SW 1271 (cell line): ENCODE data around the gene HES6.

ENCODE experiments used
- DNase-seq, 2 experiments: peaks; one replicate each; lab custom pipeline; 2025; lab: John Stamatoyannopoulos, UW

HES6 gene

DNA sequence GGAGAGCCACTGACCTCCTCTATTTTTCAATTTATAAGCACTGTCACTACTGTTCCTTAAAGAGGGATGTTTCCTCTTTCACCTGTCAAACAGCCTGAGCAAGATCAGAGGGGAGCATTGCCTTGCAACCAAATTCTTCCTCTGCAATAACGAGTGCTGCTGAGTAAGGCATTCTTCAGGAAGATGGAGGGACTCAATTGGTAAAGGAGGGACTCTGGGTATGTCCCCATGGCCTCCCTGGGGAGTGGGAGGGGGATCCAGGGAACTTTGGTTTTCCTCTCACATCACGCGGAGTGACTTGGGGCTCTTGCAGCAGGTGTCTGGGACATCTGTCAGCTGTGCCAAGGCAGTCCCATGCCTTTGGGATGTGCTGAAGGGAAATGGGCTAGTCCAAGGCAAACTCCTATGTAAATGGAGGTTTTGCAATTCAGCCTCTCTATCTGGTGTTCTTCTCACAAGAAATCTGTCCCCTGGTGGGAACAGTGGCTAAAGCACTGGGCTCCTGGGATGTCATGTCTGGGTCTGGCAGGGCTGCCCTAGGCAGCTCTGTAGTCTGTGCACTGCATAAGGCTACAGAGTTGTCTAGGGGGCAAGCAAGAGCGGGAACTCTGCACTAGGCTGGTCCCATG, 14.4 kb upstream of the HES6 start:
- no peak for DNase-seq

DNA sequence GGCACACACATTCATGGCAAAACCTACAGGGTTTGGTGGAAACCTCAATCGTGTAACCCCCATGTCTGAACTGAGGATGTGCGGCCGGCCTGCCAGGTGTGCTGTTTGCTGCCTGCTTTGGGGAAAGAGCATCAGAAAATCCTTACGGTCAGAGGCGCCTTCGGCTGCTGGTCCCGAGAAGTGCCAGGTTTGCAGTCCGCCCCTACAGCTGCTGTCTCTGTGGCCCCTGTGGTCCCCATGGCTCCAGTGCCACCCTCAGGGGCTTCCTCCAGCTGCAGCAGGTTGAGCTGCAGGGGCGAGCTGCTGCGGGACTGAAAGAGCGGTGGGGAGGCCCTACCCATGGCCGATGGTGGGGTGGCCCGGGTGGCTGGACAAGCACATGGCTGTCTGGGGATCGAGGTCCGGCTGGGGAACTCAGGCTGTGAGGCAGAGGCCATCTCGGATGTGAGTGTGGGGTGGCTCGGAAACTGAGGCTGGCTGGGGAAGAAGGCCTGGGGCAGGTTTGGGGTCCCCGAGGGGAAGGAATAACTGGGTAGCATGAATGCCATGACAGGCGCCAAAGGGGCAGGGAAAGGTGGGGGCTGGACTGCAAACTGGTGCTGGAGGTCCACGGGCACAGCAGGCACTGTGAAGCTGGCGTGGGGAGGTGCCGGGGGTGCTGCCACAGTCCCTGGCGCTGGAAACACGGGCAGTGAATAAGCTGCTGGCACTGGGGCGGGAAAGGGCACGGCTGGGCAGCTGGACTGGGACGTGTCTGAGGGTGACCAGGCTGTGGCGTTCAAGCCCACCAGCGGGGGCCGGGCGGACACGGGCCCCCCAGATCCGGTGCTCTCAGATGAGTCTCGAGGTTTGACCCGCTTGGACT, 13.2 kb upstream of the HES6 start:
- DNase-seq: no peak

DNA sequence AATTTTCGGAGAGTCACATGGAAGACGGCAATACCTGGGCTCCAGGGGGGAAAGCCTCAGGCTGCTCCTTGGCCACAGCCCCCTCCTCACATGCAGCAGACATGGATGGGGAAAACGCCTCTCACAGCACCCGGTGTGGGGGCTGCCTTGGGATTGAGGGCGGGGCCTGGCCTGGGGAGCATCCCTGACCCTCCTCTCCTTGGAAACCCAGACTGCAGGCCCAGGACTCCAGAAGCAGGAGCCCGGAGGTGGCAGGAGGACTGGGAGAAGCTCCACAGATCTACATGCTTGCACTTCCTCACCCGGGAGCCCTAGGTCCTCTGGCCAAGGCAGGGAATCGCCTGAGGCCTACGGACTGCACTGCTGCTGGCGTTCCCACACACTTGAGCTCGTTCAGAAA, 12.1 kb upstream of the HES6 start:
- no peak for DNase-seq

DNA sequence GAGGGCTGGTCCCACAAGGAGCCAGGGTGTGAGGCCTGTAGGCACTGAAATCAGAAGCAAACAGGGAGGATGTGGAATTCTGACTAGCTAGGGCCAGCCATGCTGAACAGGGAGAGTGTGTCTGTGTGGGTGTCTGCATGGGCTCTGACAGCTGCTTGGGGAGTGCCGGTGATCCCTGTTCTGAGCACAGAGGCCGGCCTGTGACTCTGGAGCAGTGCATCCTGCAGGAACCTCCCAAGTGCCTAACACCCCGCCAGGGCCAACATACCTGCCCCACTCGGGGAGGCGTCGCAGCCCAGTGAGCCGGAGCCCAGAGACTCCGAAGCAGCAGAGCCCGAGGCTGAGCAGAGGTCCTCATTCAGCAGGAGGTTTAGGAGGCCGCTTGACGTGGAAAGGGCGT, 11.5 kb upstream of the HES6 start:
- DNase-seq: no peak

DNA sequence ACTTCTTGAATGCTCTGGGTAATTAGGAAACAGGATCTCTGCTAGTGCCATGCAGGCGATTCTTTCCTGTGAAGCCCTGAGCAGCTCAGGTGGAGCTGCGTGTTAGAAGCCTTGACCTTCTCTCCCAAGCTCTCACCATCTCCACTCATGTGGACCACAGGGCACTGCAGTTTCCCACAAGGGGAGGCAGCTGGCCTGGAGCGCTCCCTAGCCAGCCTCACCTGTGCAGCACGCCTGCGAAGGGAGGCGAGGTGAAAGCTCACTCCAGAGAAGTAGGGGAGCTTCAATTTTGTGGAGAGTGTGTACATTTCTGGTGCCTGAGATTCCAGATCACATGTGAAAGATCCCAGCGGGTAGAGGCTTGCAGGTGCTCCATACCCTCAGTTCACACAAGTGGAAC, 11.1 kb upstream of the HES6 start:
- no peak for DNase-seq

DNA sequence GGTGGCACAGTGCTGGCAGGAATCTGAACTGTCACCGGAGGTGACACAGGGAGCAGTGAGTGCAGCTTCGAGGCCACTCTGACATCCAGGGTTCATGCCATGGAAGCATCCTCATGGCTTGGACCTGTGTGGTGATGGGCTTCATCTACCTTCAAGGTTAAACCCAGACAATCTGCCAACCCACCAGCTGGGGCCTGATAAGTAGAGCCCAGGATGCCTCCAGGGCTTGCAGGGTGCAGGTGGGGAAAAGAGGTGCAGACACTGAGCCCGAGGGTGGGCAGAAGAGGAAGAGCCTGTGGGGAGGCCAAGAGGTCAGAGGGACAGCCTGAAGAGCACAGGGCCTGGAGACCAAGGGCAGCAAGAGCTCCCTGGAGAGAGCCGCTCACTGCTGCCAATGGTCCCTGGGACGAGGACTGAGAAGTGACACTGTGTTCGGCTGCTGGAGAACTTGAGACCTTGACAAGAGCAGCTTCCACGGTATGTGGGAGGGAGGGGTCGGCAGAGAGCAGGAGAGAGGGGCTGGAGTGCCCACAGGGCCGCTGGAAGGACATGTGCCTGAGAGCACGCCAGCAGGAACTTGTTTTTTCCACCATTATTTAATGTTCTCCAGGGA, 8.1 kb upstream of the HES6 start:
- no peak for DNase-seq

DNA sequence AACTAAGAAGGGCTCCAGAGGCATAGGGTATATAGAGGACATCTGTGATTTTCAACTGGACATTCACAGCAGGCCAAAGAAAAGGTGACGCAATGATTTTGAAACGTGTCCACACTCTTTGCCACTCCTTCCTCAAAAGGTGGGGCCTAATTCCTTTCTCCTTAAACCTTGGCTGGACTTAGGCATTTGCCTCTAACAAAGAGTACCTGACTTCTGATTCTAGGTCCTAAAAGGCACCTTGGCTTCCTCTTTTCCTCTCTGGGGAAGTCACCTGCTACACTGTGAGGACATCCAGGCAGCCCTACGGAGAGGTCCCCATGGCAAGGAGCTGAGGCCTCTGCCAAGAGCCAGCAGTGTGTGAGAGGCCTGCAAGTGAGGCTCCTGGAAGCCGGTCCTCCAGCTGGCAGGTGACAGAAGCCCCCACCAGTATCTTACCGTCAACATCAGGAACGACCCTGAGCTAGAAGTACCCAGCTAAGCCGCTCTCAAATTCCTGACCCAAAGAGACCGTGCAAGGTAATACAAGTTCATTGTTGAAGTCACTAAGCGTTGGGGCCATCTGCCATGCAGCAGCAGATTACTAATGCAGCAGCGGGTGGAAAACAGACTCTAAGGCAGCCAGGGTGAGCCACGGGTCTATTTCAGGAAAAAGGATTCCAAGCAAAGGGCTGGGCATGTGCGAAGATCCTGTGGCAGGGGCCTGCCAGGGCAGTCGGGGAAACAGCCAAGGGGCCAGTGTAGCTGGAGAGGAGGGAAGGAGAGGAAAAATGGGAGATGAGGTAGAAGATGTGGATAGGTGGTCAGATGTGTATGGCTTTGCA, 7.4 kb upstream of the HES6 start:
- DNase-seq: no peak

DNA sequence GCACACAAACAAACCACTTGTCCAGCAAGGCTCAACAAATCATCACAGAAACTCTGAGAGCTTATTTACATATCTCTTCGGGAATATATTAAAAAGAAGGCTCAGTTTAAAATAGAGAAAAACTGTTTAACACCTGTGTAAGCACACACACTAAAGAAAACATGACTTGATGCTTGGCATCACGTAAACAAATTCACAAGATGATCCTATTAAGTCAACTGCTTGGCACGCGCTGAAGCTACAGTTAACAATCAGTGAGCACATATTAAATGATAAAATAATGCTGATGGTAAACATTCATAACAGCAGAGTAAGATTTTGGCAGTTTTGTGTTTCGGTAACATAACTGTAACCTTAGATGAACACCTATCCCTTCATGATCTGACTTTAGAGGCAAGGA, 4.3 kb upstream of the HES6 start:
- no peak for DNase-seq

DNA sequence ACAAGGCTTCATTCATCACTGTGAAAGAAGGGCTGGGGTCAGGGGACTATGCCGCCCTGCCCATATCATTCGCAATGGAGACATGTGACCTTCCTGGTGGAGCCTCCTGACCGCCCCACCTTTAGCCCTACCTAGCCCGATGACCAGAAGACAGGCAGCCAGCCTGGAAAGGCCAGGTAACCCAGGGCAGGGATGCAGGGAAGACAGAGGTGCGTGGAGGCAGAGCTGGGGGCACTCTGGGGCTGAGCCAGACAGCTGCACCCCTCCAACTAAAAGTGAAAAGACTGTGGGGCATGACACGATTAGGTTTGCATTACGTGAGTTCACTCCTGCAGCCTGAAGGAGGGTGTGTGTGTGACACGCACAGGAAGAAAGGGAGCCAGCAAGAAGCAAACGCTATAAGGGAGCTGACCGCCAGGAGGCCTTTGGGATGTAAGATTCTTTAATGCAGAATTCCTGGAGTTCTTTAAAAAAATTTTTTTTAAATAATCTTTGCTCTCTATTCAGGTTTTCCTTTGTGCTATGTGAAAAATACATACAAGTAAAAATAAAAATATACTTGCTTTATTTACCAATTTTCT, 3.7 kb upstream of the HES6 start:
- DNase-seq: no peak

DNA sequence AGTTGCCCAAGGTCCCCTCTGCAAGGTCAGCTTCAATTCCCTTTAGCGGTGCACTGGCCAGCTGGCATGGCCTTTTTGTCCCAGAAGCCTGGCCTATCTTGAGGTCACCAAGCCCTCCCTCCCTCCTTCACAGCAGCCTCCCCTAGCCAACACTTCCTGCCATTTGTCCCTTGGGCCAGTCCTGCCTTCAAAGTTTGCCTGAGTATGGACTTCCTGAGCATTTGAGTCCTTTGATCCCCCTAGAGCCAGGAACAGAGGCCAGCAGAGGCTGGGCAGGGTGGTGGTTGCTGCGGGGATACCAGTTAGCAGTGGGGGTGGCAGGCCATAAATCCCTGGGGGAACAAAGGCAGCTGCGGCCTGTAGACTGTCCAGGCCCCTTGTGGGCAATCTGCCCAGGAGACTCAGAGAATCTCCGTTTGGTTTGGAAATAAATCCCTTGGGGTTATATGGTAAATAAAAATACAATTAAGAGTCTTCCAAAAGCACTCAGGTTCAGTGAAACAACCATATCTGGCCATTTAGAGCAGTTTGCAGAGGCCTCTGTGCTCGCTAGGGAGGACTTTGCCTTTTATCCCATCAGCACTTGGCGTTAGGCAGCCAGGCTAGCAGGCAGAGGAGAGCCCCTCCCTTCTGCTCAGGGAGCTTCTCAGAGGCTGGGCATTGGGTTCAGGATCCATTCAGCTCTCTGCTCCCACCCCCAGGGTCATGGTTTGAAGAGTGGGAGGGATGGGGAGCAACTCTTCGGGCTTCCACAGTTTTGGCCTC, 3.1 kb upstream of the HES6 start:
- no peak for DNase-seq

DNA sequence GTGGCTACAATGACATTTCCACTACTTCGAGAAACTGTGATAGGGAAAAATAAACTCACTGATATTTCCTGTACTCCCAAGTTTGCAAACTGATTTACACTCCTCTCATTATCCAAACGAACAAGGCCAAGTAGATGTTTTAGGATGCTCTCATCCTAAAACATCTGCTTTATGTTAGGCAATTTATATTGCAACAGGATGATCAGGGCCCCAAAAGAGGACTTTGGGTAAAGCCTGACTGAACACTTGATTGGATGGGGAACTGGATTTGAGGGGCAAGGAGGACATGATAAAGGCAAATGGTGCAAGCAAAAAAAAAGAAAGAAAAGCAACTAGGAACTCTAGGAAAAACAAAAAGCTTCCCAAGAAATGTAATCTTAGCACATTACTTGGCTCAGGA, 2.1 kb upstream of the HES6 start:
- no peak for DNase-seq

DNA sequence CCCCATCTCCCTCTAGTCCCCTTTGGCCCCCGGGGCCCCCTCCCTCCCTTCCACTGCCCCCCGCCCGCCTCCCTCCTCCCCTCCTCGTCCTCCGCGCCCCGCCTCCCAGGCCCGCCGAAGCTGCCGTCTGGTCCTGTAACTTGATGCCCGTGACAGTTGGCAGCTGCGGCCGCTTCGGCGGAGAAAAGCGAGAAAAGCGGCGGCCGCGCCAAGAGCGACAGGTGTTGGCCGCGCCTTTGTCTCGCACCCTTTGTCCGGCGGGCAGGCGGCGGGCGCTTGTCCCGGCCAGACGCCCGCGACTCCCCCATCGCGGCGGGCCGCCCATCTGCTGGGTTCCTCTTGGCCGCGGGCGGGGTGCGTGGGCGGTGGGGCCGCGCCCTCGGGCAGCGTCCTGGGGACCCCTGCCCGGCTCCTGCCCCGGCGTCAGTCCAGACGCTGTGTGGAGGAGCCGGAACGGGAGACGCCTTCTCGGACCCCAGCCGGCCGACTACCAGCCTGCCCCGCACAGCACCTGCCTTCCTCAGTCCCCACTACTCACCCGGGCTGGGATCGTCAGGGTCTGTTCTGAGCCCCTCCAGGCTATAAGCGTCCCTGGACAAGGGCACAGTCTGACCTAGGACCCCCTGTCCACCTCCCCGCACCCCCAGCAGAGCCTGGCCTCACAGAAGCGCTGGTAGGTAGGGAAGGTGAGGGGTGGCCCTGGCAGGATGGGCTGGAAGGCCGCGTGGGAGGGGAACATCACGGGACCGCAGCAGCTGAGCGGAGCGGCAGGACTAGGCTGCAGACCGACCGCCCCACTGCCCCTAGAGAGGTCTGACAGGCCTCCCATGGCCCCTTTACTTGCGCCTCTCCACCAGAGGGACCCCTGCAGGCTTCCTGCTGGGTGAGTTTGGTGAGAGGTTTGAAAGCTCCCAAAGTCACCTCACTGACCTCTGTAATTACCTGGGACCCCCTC, 1.2 kb upstream of the HES6 start:
- no peak for DNase-seq

DNA sequence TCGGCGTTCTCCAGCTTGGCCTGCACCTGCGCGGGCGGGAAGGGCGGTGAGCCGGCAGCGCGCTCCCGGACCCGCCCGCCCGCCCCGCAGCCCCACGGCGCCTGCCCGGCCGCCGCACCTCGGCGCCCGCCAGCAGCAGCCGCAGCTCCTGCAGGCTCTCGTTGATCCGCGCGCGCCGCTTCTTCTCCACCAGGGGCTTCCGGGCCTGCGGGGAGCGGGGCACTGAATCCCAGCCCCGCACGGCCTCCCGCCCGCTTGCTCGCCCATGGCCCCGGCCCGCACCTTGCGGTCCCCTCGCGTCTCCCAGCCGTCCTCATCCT, 335 bp downstream of the HES6 start:
- no peak for DNase-seq

DNA sequence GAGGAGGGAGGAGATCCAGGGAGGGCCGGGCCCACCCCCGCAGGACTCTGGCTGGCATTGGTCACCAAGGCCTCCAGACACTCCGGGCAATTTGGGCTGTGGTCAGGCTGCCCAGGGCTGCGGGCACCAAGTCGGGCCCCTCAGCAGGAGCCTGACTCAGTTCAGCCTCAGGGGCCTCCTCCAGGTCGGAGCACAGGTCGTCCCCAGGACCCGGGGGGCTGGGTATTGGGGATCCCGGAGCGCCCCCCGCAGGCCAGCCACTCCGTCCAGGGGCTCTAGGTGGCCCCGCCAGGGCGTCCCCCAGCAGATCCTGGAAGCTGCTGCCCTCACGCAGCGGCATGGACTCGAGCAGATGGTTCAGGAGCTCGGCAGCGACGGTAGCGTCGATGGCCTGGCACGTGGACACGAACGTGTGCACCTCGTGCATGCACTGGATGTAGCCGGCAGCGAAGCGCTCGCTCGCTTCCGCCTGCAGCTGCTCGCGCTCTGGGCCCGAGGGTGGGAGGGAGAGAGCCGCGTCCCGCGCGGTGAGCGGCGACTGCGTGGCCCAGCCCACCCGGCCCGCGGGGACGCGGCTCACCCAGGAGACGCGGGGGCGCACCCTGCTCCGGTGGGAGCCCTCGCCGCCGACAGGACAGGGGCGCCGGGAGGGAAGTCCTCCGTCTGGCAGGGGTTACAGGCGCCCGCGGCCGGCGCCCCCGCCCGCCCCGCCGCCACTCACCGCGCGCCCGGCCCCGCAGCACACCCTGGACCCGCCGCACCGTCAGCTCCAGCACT, 884 bp downstream of the HES6 start:
- no peak for DNase-seq

DNA sequence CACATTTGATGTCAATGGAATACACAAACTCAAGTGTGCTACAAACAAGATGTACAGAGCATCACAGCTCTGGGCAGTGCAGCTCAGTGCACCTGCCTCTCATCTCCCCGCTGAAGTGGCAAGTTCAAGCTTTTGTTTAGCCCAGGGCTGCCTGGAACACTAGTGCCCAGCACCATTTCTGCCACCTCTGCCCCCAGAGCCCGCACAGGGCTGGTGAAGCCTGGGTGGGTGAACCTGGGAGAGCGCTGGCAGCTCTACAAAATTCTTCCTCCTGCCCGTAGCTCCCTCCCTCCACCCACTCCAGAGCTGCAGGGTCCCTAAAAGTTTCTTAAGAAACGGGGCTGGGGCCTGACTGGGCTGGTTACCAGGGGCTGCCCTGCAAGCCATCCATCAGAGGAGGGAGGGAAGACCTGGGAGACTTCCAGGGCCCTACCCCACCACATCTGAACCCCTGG, 1.5 kb downstream of the HES6 start:
- DNase-seq: no peak

DNA sequence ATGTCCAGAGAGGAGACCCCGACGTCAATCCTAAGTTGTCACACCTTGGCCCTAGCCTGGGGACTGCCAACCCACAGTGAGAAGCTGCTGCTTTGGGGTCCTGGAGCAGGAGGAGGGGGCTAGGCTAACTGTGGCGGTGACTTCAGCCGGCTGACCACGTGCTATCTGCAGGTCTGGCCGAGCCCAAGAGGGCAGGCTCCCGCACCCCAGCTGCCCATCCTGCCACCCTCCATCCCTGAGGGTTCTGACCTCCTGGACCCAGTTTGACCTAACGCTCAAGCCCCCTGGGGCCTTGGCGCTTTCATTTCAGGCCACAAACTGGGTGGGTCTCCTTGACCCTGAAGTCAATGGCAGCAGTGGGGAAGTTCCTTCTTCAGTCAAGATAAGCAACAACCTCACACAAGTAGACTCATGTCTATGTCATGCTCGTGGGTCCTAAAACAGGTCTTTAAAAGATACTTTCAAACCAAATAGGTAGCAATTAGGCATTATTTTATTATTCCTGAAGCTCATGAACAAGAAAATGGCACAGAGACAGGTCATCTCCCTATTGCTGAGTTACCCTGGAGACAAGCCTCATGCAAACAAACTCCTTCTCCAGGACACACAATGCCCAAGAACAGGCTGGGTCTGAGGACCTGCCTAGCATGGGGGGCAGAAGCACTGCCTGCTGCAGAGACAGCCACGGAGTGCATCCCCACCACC, 2.3 kb downstream of the HES6 start:
- DNase-seq: peak in 1 of 2 experiments; percentile 7

DNA sequence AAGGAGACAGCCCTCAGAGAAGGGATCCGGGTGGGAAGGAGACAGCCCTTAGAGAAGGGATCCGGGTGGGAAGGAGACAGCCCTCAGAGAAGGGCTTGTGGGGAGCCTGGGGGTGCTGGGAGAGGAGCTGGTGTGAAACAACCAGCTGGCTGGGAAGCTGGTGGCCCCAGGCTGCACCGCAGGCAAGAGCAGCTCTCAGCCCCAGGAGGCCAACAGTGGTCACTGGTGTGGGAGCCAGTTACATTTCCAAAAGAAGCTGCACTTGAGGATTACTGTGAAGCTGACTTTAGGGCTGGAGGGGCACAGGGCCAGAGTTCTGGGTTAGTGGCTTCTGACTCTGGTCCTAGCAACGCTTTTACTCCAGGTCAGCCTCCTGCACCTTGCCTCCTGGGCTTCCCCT, 3.3 kb downstream of the HES6 start:
- no peak for DNase-seq

DNA sequence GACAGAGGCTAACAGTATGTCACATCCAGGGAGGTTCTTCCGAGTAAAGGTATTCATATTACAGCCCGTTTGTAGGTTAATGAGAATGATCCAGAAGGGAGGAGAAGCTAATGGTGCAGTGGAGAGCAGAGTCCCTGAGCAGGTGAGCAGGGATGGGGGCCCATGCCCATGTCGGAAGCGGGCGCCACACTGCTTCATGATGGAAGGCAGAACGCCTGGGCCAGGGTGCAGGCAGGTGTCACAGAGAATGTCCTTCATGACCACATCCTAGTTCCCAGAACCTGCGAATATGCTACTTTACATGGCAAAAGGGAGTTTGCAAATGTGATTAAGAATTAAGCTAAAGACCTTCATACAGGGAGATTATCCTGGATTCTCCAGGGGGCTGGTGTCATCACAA, 4.0 kb downstream of the HES6 start:
- no peak for DNase-seq

DNA sequence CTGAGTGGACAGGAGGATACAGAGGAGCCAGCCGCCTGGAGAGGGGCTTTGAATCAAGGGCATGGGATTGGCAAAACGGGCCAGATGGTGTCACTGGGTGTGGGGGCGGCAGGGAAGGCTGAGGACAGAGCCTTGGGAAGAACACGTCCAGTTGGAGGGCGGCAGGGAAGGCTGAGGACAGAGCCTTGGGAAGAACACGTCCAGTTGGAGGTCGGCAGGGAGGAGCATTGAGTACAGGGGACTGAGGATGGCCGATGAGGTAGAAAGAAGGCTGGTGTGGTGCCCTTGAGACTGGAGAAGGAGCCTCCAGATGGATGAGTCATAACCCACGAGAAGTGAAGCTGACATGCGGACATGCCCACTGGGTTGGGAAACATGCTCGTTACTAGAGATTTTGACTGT, 4.5 kb downstream of the HES6 start:
- no peak for DNase-seq
